ENCODE data around the gene ICE1. TPM values are rescaled to one million over a fixed set of nuclear protein-coding genes. Genes with fewer than 3 reads are reported as not detected.
A peak's percentile ranks its signal among the peaks of the same experiment; 100 is the strongest.

The ICE1 gene
- total RNA-seq, 1 experiment from 2014 or later: 68.4 TPM

DNA sequence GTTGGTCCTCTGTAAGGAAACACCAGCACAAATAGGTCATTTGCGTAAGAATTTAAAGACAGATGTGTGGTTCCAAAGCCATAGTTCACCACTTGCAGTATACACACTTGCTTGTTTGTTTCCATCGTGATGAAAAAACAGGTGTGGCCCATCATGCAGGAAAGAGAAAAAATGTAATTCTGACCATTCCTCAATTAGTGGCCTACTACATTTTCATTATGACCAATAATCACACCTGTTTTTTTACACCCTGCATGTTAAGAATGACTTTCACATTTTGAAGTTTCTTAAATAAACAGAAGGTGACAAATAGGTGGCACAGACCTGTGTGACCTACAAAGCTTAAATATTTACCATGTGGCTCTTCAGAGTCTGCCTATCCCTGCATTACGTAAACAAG is 2.2 kb upstream of the ICE1 start:
- DNase-seq: no peak
- H3K27me3 ChIP-seq (ENCODE audit: insufficient read depth, low read depth): no peaks in the 10 kb centered on the region
- H3K4me2 ChIP-seq: peak overlapping the region; percentile 100; the same call in 1 of the 2 replicates
- ChIA-PET POLR2A (ENCODE audit: unreplicated experiment) (interaction anchor here (0.6 kb wide), 1 partner anchor 1308 kb away, joined by 6 read pairs; no protein-coding TSS in a partner anchor), CTCF (interaction anchor here (0.5 kb wide), 1 partner anchor 1554 kb away, joined by 3 read pairs; no protein-coding TSS in a partner anchor)
- H3K4me3 ChIP-seq: no peak overlapping the region
- TF ChIP-seq EZH2 (IDR thresholded peaks at IDR 0.05; ENCODE audit: low read depth): no peak
- TF ChIP-seq, protein P1, sequence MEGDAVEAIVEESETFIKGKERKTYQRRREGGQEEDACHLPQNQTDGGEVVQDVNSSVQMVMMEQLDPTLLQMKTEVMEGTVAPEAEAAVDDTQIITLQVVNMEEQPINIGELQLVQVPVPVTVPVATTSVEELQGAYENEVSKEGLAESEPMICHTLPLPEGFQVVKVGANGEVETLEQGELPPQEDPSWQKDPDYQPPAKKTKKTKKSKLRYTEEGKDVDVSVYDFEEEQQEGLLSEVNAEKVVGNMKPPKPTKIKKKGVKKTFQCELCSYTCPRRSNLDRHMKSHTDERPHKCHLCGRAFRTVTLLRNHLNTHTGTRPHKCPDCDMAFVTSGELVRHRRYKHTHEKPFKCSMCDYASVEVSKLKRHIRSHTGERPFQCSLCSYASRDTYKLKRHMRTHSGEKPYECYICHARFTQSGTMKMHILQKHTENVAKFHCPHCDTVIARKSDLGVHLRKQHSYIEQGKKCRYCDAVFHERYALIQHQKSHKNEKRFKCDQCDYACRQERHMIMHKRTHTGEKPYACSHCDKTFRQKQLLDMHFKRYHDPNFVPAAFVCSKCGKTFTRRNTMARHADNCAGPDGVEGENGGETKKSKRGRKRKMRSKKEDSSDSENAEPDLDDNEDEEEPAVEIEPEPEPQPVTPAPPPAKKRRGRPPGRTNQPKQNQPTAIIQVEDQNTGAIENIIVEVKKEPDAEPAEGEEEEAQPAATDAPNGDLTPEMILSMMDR (conservative IDR thresholded peaks at IDR 0.05): no peak
- no peaks in the 10 kb centered on the region for H3K9me3 ChIP-seq (ENCODE audit: insufficient read depth, low read depth)
- no peak overlapping the region for H2AFZ ChIP-seq
- peaks cover 32% of the 10 kb centered on the region for H3K4me1 ChIP-seq (replicated peaks; ENCODE audit: insufficient read depth)
- no peaks in the 10 kb centered on the region for H3K36me3 ChIP-seq (ENCODE audit: low read depth)
- peaks cover 20% of the 10 kb centered on the region for H4K20me1 ChIP-seq (ENCODE audit: insufficient read depth)
- H3K9me2 ChIP-seq (ENCODE audit: insufficient read depth): no peaks in the 10 kb centered on the region
- H3K27ac ChIP-seq: no peak overlapping the region
- no TSS peak for BruUV-seq (replicated peaks)
- intact Hi-C loops (cut with micrococcal nuclease; ENCODE audit: unreplicated experiment): loop anchor here (5.0 to 10.0 kb wide), 3 partner anchors 395 to 957 kb away; partner anchors contain the start of gene MED10
- peaks cover 27% of the 10 kb centered on the region for H3K79me2 ChIP-seq (ENCODE audit: low read depth)
- H3F3A ChIP-seq (ENCODE audit: insufficient read depth, low read depth): peaks cover 8% of the 10 kb centered on the region; the same call in 1 of the 2 replicates

DNA sequence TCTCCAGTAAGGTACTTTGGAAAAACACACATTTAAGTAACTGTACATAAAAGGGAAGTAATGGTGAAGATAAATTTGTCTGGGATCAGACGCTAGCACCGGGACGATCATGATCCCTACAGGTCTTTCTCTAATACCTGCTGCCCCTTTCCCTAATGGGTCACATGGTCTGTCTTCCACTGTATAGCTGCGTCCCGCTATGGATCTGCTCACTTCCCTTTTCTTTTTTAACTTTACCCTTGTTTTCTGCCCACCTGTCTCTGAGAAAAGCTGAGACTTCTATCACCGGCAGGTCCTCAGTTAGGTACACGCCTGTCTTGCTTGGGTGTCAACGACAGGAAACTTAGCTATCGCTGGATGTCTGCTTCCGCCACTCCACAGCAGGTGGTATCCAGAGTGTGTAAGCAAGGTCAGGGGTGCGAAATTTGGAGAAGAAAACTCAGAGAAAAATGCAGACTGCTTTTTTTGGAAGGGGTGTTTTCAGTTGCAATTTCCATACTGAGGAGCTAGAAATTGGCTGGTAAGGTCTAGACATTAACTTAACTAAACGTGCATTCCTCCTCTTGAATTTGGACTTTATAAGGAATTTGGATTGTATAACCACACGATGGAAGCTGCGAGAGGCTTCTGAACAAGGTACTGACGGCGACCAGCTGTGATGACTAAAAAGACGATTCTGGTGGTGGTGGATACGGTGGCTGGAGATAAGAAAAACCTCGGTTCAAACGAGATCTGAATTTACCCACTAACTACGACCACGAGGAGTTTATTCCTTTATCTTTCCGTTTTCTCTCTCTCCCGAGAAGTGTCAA is 1.1 kb upstream of the ICE1 start:
- CTCF ChIA-PET: interaction anchor here (0.6 to 1.8 kb wide), 3 partner anchors 78 to 542 kb away, joined by 4 to 6 read pairs (median 5); no protein-coding TSS in a partner anchor
- Histone ChIP-seq H3K79me2 (ENCODE audit: low read depth) (peaks cover 38% of the 10 kb centered on the region), H3F3A (ENCODE audit: insufficient read depth, low read depth) (peaks cover 8% of the 10 kb centered on the region; the same call in 1 of the 2 replicates), H3K4me3 (peak overlapping the region; percentile 86), H3K4me2 (peak overlapping the region; percentile 100), H3K36me3 (ENCODE audit: low read depth) (no peaks in the 10 kb centered on the region), H3K4me1 (replicated peaks; ENCODE audit: insufficient read depth) (peaks cover 32% of the 10 kb centered on the region), H3K9me3 (ENCODE audit: insufficient read depth, low read depth) (no peaks in the 10 kb centered on the region), H2AFZ (peak overlapping the region; percentile 98), H3K27ac (peak overlapping the region; percentile 89), H4K20me1 (ENCODE audit: insufficient read depth) (peaks cover 29% of the 10 kb centered on the region), H3K27me3 (ENCODE audit: insufficient read depth, low read depth) (no peaks in the 10 kb centered on the region), H3K9me2 (ENCODE audit: insufficient read depth) (no peaks in the 10 kb centered on the region)
- DNase-seq: peak in 1 of 2 experiments; percentile 17
- TF ChIP-seq EZH2 (IDR thresholded peaks at IDR 0.05; ENCODE audit: low read depth): no peak
- TF ChIP-seq, protein P1 (conservative IDR thresholded peaks at IDR 0.05): no peak
- intact Hi-C loops (cut with micrococcal nuclease; ENCODE audit: unreplicated experiment): loop anchor here (5.0 to 10.0 kb wide), 3 partner anchors 397 to 956 kb away; partner anchors contain the start of gene MED10
- POLR2A ChIA-PET (ENCODE audit: unreplicated experiment): interaction anchor here (0.5 to 1.0 kb wide), 4 partner anchors 27 to 278 kb away, joined by 3 to 7 read pairs (median 4); no protein-coding TSS in a partner anchor
- TSS peak; percentile 83 for BruUV-seq (replicated peaks)

DNA sequence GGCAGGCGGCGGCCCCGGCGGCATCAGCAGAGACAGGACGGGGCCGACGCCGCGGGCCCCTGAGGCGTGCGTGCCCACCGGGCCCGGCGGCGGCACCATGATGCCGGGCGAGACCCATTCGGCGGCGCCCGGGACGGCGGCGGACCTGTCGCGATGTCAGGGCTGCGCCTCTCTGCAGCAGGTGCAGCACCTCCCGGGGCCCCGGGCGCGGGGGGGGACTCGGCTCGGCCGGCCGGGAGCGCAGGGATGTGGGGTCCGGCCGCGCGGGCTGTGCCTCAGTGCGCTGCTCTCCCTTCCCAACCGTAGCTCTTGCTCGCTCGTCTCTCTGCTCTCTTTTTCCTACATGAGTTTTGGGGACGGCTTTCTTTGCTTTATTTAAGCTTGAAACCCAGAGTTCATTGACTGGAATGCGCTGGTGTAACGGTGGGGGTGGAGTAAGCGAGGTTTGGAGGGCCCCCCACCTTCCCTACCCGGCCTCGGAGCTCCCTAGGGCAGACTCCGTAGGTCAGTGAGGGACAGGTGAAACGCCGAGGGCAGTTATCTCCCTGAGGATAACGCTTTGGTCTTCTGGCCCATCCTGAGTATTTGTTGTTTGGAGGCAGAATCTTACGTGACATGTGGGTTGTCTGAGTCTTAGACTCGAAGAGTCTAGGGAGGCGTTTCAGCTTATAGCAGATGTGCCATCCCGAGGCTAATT is 490 bp downstream of the ICE1 start:
- H3K9me2 ChIP-seq (ENCODE audit: insufficient read depth): no peaks in the 10 kb centered on the region
- no peak for TF ChIP-seq EZH2 (IDR thresholded peaks at IDR 0.05; ENCODE audit: low read depth)
- TF ChIP-seq, protein P1 (conservative IDR thresholded peaks at IDR 0.05): no peak
- peaks cover 8% of the 10 kb centered on the region; the same call in 1 of the 2 replicates for H3F3A ChIP-seq (ENCODE audit: insufficient read depth, low read depth)
- peak overlapping the region; percentile 100 for H3K4me2 ChIP-seq
- peak overlapping the region; percentile 89 for H3K27ac ChIP-seq
- BruUV-seq (replicated peaks): no TSS peak
- H3K79me2 ChIP-seq (ENCODE audit: low read depth): peaks cover 54% of the 10 kb centered on the region
- H4K20me1 ChIP-seq (ENCODE audit: insufficient read depth): peaks cover 45% of the 10 kb centered on the region
- peak overlapping the region; percentile 86 for H3K4me3 ChIP-seq
- H3K4me1 ChIP-seq (replicated peaks; ENCODE audit: insufficient read depth): peaks cover 32% of the 10 kb centered on the region
- 0 out of 2 replicates have a peak, but pooled peaks cover 12% of the 10 kb centered on the region for H3K36me3 ChIP-seq (ENCODE audit: low read depth)
- DNase-seq: no peak
- ChIA-PET POLR2A (ENCODE audit: unreplicated experiment) (interaction anchor here (0.6 to 1.0 kb wide), 6 partner anchors 15 to 450 kb away, joined by 3 to 19 read pairs (median 5); no protein-coding TSS in a partner anchor), CTCF (interaction anchor here (0.5 to 1.8 kb wide), 5 partner anchors 27 to 555 kb away, joined by 3 to 8 read pairs (median 6); no protein-coding TSS in a partner anchor)
- intact Hi-C loops (cut with micrococcal nuclease; ENCODE audit: unreplicated experiment): loop anchor here (1.0 to 10.0 kb wide), 8 partner anchors 83 to 1290 kb away; partner anchors contain the start of genes MED10, NSUN2, SRD5A1 and TENT4A
- peak overlapping the region; percentile 98 for H2AFZ ChIP-seq
- no peaks in the 10 kb centered on the region for H3K9me3 ChIP-seq (ENCODE audit: insufficient read depth, low read depth)
- H3K27me3 ChIP-seq (ENCODE audit: insufficient read depth, low read depth): no peaks in the 10 kb centered on the region
